Stimulated activated CD4-positive, alpha-beta T cell treated with anti-CD3 and anti-CD28 coated beads, TNF-alpha, amount 100 ng/mL, for 24 hours (primary cell): ENCODE measurements around the gene TNIP1.

Experiments used
- DNase-seq, 3 experiments: peaks; one replicate each; pipeline ENCODE4 v3.0.0-alpha.2; 2020; ENCODE audit warnings: low read depth in 3 of 3

TNIP1 gene

DNA sequence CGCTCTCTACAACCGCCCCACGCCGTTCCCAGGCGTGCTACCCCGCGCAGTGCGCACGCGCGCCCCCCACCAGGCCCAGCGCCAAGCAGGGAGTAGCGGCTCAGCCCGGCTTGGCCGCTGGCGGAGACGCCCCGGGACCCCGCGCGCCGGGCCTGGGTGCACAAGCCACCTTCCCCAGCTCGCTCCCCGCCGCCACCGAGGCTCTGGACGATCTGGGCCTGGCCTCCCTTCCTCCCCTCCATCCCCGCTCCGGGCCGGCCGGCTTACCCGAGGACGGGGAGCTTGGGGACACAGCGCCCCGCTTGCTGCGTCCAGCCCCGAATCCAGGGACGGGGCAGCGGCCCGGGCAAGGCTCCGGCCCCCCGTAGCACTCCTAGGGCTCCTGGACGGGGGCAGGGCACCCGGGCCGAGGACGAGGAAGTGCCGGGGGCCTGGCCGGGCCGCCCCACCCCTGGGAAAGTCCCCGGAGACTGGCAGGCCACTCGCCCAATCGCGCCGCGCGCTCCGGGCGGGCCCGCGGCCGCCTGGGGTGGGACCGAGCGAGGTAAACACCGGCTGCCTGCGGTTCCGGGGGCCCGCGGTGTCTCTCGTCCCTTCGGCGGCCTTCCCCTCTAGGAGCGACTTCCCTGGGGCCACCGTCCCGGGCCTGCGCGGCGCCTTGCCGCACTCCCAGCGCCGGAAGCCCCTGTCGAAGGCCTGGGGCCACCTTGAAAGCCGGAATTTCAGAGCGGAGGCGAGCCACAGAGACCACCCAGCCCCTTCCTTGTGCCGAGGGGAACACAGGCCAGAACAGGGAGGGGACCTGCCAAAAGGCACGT is at the start of gene TNIP1:
Gene TNIP1 (minus strand): TSS at position 422 of the 818 bp plus-strand sequence. CDS start 15,939 bp downstream, outside the sequence.
- DNase-seq, result peak; percentile 85 to 91 (median 87)

- no peak for DNase-seq
Measured at GRCh38 chr5:151130235-151130921, 49.5 kb upstream of the TNIP1 start.

- DNase-seq, result no peak
Measured at GRCh38 chr5:151128817-151129216, 48.0 kb upstream of the TNIP1 start.

DNA sequence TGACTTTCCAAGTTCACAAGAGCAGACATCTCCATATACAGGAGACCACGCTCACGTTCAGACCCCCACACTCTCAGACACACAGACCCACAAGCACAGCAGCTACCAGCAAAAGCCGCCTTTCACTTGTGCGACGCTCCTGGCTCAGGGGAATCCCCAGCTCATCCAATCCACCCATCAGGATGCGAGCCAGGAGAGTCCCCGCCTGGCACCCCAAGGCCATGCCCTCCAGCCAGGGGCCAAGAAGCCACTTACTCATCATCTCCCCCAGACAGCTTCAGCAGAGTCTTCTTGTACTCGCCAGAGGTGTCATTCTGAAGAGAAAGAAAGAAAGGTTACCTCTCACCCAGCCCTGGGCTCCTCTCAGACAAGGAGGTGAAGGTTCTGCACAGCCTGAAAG is 47.1 kb upstream of the TNIP1 start:
- no peak for DNase-seq

- peak; percentile 40 to 61 (median 46) for DNase-seq
Measured at GRCh38 chr5:151126199-151126645, 45.4 kb upstream of the TNIP1 start.

DNA sequence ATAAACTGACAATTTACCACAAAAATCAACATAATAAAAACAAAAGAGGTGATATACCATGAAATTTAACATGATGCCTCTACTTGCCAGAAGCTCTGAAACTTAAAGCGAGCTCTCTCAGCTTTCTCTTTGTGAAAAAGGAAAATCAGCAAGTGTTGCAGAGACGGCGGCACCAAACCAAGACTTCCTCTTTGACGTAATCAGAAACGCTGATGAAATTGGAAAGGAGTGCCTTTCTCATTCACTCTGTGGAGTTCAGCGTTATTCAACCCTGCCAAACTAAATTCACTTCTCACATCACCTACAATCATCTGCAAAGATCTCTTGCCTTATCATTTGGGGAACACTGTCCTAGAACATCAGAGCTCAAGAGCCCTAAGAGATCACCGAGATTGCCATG is 44.6 kb upstream of the TNIP1 start:
- DNase-seq, result no peak

DNA sequence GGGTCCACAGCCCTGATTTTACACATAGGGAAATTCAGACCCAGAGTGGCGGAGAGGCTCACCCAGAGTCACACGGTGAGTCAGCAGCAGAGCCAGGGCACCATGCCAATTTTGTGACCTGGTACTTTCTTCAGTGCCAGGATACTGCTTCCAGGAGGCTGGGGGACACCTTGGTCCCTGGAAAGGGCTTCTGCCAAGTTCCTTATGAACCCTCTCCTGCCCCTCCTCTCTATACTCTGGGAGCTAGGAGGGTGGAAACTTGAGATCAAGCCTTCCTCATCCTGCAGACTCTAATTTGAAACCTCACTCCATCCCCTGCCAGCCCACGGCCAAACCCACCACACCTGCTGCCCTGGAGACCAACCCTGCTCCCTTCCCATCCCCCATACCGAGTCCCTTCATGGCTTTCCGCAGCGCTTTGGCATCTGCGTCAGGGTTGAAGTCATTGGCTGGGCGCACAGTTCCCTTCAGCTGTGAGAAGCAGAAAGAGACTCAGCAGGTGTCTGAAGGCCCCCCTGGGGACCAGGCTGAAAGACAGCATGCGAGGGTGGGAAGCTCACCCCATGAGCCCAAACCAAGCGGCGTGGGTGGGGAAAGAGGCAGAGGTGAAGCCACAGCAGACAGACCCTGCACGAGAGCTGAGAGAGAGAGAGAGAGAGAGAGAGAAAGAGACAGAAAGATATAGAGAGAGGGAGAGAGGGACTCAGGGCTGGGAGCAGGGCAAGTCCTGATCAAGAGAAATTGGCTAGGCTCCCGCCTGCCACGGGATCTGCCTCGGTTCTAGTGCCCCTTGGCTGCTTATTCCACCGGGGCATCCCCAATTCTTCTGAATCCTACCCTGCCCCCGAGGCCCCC is 43.3 kb upstream of the TNIP1 start:
- DNase-seq, result peak in 1 of 3 experiments; percentile 50

DNA sequence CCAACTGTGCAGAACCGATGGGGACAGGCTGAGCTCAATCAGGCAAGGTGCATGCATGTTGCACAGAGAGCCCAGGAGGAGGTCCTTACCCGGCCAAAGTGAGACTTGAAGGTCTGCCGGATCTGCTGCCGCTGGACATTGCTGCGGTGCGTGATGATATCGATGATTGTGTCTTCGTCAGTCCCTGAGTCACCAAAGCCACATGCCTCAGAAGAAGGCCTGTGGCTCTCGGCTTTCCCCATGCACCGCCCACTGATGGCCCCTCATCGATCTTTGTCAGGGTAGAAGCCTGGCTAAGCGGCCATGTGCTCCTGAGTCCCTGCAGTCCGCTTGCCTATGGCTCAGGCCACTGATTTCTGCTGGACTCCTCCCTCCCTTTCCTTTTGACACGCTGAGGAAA is 42.0 kb upstream of the TNIP1 start:
- DNase-seq, result no peak

DNA sequence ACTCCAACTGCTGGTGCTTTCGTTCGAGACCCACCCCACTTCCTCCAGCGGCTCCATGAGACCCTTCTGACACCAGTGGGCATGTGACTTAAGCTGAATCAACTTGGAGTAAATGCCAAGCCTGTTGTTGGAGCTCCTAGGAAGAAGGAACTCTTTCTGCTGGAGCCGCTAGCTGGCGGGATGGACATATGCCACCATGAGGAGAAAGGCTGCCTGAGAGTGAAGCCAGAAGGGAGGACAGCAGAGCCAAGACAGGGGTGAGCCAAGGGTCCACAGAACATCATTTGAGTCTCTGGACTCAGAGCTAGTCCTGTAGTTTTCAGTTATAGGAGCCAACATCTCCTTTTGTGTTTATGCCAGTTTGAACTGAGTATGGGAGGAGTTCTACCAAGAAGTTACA is 40.8 kb upstream of the TNIP1 start:
- DNase-seq, result no peak

- DNase-seq, result no peak
Measured at GRCh38 chr5:151121095-151121494, 40.3 kb upstream of the TNIP1 start.

DNA sequence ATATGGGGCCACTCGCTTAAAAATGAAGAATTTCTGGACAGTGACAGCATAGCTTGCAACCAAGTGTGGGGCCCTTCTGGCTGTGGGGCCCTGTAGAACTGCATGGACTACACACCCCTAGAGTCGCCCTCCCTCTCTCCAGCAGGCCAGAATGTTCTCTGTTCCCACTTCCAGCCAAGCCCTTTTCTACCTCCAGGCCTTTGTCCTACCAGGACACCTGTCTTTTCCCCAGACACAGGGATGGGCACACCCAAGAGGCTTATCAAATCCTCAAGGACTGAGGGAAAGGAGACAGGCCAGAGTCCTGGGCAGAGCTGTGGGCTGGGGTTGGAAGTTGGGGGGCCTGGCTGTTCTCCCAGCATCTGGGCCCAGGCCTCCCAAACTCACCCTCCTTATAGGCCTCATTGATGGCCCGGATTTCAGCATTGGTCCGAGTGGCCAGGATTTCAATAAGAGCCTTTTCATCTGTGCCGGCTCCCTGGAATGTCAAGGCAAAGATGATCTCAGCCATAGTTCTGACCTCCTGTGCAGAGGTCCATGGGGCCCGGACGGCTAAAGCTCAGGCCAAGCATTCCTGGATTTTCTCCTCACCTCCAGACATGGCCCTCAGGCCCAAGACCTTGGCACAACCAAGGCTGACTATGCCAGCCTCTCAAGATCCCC is 38.2 kb upstream of the TNIP1 start:
- no peak for DNase-seq

GRCh38 chr5:151115272-151115905 is 34.6 kb upstream of the TNIP1 start:
- peak; percentile 53 to 75 (median 61) for DNase-seq

DNA sequence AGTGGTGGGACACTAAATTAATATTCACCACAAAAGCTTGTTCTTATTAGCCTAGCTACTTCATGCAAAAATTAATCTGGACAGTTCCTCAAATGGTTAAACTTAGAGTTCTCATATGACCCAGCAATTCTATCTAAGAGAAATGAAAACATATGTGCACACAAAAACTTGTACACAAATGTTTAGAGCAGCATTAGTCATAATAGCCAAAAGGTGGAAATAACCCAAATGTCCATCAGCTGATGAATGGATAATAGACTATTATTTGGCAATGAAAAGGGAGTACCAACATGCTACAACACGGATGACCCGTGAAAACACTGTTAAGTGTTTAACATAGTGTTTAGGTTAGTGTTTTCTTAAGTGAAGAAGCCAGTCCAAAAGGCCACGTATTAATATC is 32.8 kb upstream of the TNIP1 start:
- no peak for DNase-seq

- DNase-seq, result no peak
Measured at GRCh38 chr5:151110992-151111391, 30.2 kb upstream of the TNIP1 start.

DNA sequence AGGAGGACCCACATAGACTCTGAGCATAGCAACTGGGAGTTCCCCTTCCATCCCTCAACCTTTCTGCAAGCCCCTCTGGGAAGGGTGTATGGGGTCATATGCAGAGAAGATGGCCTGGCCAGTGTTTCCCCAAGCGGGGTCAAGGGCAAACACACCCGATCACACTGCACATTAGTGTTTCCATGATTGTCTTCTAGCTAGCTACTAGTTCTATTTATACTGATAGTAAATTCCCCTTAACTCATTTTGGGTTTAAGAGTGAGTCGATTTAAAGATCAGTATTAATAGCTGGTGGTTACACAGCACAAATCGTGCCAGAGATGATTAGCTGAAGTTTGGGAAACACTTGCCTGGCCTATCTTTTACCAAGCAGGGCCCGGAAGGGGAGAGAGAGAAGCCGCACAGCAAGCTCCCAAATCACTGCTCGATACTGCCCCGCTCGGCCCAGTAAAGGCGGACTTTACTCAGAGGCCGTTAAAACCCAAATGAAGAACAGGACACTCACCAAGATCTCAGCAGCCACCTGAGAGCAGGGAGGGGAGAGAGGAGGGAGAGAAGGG is 29.4 kb upstream of the TNIP1 start:
- DNase-seq, result no peak

GRCh38 chr5:151108566-151108965 is 27.7 kb upstream of the TNIP1 start:
- no peak for DNase-seq

GRCh38 chr5:151107738-151108520 is 27.1 kb upstream of the TNIP1 start:
- DNase-seq, result no peak

GRCh38 chr5:151107084-151107483 is 26.2 kb upstream of the TNIP1 start:
- no peak for DNase-seq

DNA sequence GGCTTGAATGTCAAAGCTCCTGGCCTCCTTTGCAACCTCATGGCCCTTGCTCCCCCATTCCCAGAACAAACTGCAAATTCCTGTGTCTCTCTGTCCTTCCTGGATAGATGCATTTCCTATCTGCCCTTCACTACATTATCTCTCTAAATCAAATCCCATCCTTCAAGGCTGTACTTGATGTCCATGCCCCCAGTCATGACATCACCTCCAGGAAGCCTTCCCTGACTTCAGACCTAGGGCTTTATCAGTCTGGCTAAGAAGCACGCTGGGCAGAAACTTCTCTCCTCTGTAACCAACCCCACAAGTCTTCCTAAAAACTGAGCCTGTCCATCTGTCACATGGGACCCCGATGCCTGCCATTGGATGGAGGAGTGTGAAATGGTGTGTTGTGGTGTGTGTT is 25.7 kb upstream of the TNIP1 start:
- no peak for DNase-seq

DNA sequence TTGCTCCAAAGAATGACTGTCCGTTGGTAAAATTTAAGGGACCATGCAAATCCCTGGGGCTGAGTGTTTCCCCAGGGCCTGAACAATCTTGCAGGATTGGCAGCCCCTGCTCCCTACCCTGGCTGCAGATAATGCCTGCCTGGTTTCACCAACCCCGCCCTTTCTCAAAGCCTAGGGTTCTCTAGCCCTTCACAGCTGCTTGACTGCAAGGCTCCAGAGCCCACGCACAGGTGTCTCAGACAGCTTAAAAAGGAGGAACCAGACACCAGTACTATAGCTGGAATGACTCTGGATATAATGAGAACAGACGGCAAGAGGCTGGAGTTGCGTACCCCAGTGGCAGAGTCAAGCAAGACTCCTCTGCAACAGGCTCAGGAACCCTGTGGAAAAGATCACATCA is 25.2 kb upstream of the TNIP1 start:
- DNase-seq, result no peak
